Ovary (tissue), 10 donors: Measurements from ENCODE around the gene TRIM51. TPM values are rescaled to one million over a fixed set of nuclear protein-coding genes. Genes with fewer than 3 reads are reported as not detected.
"Not testable (repeated sequence)": the region's sequence is repeated elsewhere in the genome, so short reads cannot be mapped to it uniquely, and the experiment has no call there.

Experiments
- DNase-seq, 5 donors: peaks; one replicate each; pipeline ENCODE4 v3.0.0-alpha.2; 2019 to 2020
- H3K27ac ChIP-seq, 2 donors: fragments of 200-600 bp; one replicate each; pipeline versions ENCODE4 v1.5.1 to v1.8.0; 2019 to 2022
- H3K27me3 ChIP-seq: fragments of 200-600 bp; one replicate; pipeline ENCODE4 v1.8.0; 2022
- H3K36me3 ChIP-seq: fragments of 200-600 bp; sonication (generic); one replicate; pipeline ENCODE4 v1.5.1; 2019
- H3K4me1 ChIP-seq: one replicate; pipeline ENCODE4 v1.8.1; 2013; ENCODE audit warnings: mild to moderate bottlenecking, moderate library complexity; ENCODE audit not compliant: insufficient read depth
- H3K4me3 ChIP-seq: fragments of 200-600 bp; sonication (generic); one replicate; pipeline ENCODE4 v1.5.1; 2017
- H3K9me3 ChIP-seq, 2 donors: fragments of 200-600 bp in 1 of 2; sonication (generic) in 1 of 2; one replicate each; pipeline versions ENCODE4 v1.5.1 to v1.8.1; 2013 to 2019; ENCODE audit warnings: mild to moderate bottlenecking in 1 of 2, moderate library complexity in 1 of 2
- CTCF ChIP-seq, 3 donors: fragments of 450-650 bp in 2 of 3; fragments of 200-600 bp in 1 of 3; IDR thresholded peaks; one replicate each; pipeline versions ENCODE4 v1.5.1 to v1.8.0; 2016 to 2022; ENCODE audit warnings: antibody characterized with exemption in 3 of 3, mild to moderate bottlenecking in 1 of 3
- EP300 ChIP-seq: sonication (generic); formaldehyde crosslinking; IDR thresholded peaks from one replicate; pipeline ENCODE4 v1.6.1; 2017; ENCODE audit warnings: antibody characterized with exemption
- POLR2A ChIP-seq: fragments of 450-650 bp; IDR thresholded peaks from one replicate; pipeline ENCODE4 v1.6.1; 2017; ENCODE audit warnings: antibody characterized with exemption, mild to moderate bottlenecking, moderate library complexity
- WGBS, 3 donors: extraction: QIAGEN DNeasy Blood & Tissue Kit in 1 of 3; methylation state at CpG; one replicate each; pipeline versions ENCODE4 v1.1.5 to v1.1.7; 2013 to 2017; 5-methylcytosine and 5-hydroxymethylcytosine counted together
- intact Hi-C, 4 donors: fragments of 100-400 bp; cut with DNase I; formaldehyde crosslinking; loops; one replicate each; pipeline versions ENCODE4 v1.11.0 to v1.15.1; 2022 to 2023
- long read RNA-seq, 3 donors: library from polyadenylated mRNA in 2 of 3; unstranded in 2 of 3; transcript quantifications; one replicate each; pipeline ENCODE4 v2.0.0 and lab custom pipeline, GENCODE V29; 2021 to 2026
- polyA plus RNA-seq, 2 donors: library from polyadenylated mRNA; stranded (reverse); fragments of 200-250 nt in 1 of 2; fragments of 350-450 nt in 1 of 2; fragmentation: Illumina TruSeq in 1 of 2; extraction: RNeasy Lipid Tissue Mini Kit (QIAGEN cat#74804) in 1 of 2; gene quantifications; one replicate each; pipeline ENCODE4 v1.2.3, GENCODE V29; 2013 to 2014
- total RNA-seq, 7 donors: library from RNA; depleted of rRNA in 2 of 7; stranded (reverse); fragments of >200 nt in 2 of 7; fragmentation: NEBNext Ultra II Directional in 3 of 7; extraction: Animal tissue kit (Norgen Biotek cat#: 25700) in 3 of 7; gene quantifications; one replicate each; pipeline versions ENCODE4 v1.1.0 to v1.2.4, GENCODE V29; 2016 to 2023
- donor health status: DM: no; HTN: no; CAD: no; lungs with moderate emphysema.
- donor health status: DM: no; HTN: no; CAD: no.
- donor health status: Bipolar disorder and iron deficiency.
- donor health status: DM: yes; HTN: yes; CAD: no.
- donor health status: DM: no; HTN: no; CAD: no.
- donor health status: DM: yes; HTN: yes; CAD: no.

The TRIM51 gene, protein sequence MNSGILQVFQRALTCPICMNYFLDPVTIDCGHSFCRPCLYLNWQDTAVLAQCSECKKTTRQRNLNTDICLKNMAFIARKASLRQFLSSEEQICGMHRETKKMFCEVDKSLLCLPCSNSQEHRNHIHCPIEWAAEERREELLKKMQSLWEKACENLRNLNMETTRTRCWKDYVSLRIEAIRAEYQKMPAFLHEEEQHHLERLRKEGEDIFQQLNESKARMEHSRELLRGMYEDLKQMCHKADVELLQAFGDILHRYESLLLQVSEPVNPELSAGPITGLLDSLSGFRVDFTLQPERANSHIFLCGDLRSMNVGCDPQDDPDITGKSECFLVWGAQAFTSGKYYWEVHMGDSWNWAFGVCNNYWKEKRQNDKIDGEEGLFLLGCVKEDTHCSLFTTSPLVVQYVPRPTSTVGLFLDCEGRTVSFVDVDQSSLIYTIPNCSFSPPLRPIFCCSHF
- total RNA-seq (not detected), polyA plus RNA-seq (not detected)
- long read RNA-seq, donor 1 = 0 reads
- long read RNA-seq, donor 2 = 0 reads
- long read RNA-seq, donor 3 = 0 reads

GRCh38 chr11:55882997-55883396 lies at the start of gene TRIM51:
TSS of gene TRIM51 (plus strand) at chr11:55883297. CDS start at chr11:55885429, 2,132 bp downstream.
- H3K4me1 ChIP-seq, H3K9me3 ChIP-seq, intact Hi-C loops, DNase-seq, H3K36me3 ChIP-seq, H3K27me3 ChIP-seq, H3K27ac ChIP-seq, H3K4me3 ChIP-seq: not testable (repeated sequence)
- WGBS, 3 donors = 62 to 79% (median 65%) methylated on average over 1 of the region's 1 CpG

GRCh38 chr11:55838452-55838851 lies 44.6 kb upstream of the TRIM51 start, which contains the start of gene OR5D16:
TSS of gene OR5D16 (plus strand) at chr11:55838752. CDS start at chr11:55838752, 0 bp downstream.
- DNase-seq = no peak
- 19 to 33% (median 21%) methylated on average over 3 of the region's 3 CpGs for WGBS, 3 donors
- H3K27ac ChIP-seq = no peak within 1 kb of the TSS
- no peaks in the 10 kb centered on the region for H3K27me3 ChIP-seq
- no peaks in the 10 kb centered on the region for H3K9me3 ChIP-seq
- no peaks in the 10 kb centered on the region for H3K36me3 ChIP-seq
- no peak within 1 kb of the TSS for H3K4me3 ChIP-seq
- intact Hi-C loops = no loop called here
- H3K4me1 ChIP-seq = no peaks in the 10 kb centered on the region
- no peak for TF ChIP-seq CTCF (IDR thresholded peaks at IDR 0.05)
- TF ChIP-seq EP300 = no peak
- no peak for TF ChIP-seq POLR2A

GRCh38 chr11:55847453-55847852 lies 35.6 kb upstream of the TRIM51 start:
- Histone ChIP-seq H3K9me3 (no peaks in the 10 kb centered on the region), H3K4me3 (no peak overlapping the region), H3K36me3 (no peaks in the 10 kb centered on the region), H3K27ac (no peak overlapping the region), H3K4me1 (no peaks in the 10 kb centered on the region), H3K27me3 (no peaks in the 10 kb centered on the region)
- TF ChIP-seq POLR2A = no peak
- TF ChIP-seq EP300 = no peak
- TF ChIP-seq CTCF (IDR thresholded peaks at IDR 0.05) = no peak
- no peak for DNase-seq
- intact Hi-C loops = no loop called here
- 38 to 47% (median 45%) methylated on average over 2 of the region's 2 CpGs for WGBS, 3 donors

DNA sequence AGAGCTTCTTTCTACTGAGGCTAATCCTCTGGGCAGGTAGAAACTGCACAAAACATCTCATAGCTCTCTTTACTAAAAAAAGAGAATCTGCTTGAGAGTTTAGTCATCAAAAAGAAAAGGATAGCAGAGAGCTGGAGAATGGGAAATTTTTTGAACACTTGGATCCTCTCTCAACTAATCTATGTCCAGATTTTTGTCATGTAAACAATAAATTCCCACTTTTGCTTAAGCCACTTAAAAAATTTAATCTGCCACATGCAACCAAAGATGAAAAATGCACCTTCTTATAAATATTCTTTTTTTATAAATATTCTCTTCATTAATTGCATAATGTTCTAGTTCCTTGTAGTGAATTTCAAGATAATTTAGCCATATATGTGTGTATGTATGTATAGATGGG lies 34.1 kb upstream of the TRIM51 start:
- no peak overlapping the region for H3K4me3 ChIP-seq
- no peak overlapping the region for H3K27ac ChIP-seq
- no peaks in the 10 kb centered on the region for H3K4me1 ChIP-seq
- H3K36me3 ChIP-seq = no peaks in the 10 kb centered on the region
- intact Hi-C loops = no loop called here
- no peak for DNase-seq
- no peaks in the 10 kb centered on the region for H3K9me3 ChIP-seq
- H3K27me3 ChIP-seq = no peaks in the 10 kb centered on the region
- no peak for TF ChIP-seq EP300
- no peak for TF ChIP-seq CTCF (IDR thresholded peaks at IDR 0.05)
- TF ChIP-seq POLR2A = no peak

DNA sequence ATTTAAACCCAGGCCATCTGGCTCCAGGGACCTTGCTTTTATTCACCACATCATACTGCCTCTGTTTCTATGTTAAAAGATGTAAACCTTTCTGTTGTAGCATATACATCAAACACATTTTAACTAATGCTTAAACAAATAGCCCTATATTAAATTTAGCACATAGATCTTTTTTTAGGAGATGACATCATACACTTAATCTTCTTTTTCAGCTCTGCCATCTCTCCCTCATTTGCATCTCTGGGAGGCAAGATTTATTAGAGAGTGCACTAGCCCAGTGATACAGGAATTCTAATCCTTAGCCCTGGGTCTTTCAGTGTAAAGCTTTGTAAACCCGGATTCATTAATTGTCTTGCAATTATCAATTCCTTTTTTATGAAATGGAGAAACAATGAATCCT lies 31.0 kb upstream of the TRIM51 start:
- H3K4me3 ChIP-seq = no peak overlapping the region
- H3K27ac ChIP-seq = no peak overlapping the region
- H3K36me3 ChIP-seq = no peaks in the 10 kb centered on the region
- WGBS, 3 donors = 75 to 77% (median 76%) methylated on average over 1 of the region's 1 CpG
- intact Hi-C loops = no loop called here
- no peaks in the 10 kb centered on the region for H3K27me3 ChIP-seq
- TF ChIP-seq CTCF (IDR thresholded peaks at IDR 0.05) = no peak
- TF ChIP-seq POLR2A = no peak
- no peak for TF ChIP-seq EP300
- DNase-seq = no peak
- H3K9me3 ChIP-seq = no peaks in the 10 kb centered on the region
- no peaks in the 10 kb centered on the region for H3K4me1 ChIP-seq
